ENCODE results near the gene GREB1L. TPM values are rescaled to one million over a fixed set of nuclear protein-coding genes. Genes with fewer than 3 reads are reported as not detected.

The GREB1L gene
- total RNA-seq, 2 donors from 2014 or later, result 3.1 to 3.9 TPM

DNA sequence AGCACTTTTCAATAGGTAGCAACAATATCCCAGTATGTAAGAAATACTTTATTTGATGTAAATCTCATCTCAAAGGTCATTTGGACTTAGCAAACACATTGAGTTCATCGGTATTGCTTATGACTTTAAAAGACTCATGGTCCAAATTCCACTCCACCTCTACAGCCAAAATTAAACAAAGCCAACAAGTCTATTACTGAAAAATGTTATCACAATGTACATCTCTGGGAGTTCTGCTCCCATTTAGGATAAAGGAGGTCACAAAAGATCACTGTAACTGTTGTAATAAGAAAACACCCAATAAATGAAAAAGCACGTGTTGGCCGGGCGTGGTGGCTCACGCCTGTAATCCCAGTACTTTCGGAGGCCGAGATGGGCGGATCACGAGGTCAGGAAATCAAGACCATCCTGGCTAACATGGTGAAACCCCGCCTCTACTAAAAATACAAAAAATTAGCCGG is 308.5 kb downstream of the GREB1L start:
- Histone ChIP-seq H3K27me3 (ENCODE audit: control insufficient read depth, insufficient read depth, low read length, poor library complexity, severe bottlenecking) (no peaks in the 10 kb centered on the region), H3K27ac (ENCODE audit: low read depth, low read length) (no peak overlapping the region), H3K4me3 (ENCODE audit: low read length) (no peak overlapping the region), H3K9ac (ENCODE audit: extremely low read depth, low read length, poor library complexity, severe bottlenecking) (no peak overlapping the region), H3K4me1 (ENCODE audit: control insufficient read depth, insufficient read depth, low read length) (no peaks in the 10 kb centered on the region), H3K36me3 (ENCODE audit: control insufficient read depth, insufficient read depth, low read length) (peaks cover 56% of the 10 kb centered on the region), H3K9me3 (ENCODE audit: control insufficient read depth, low read length) (no peaks in the 10 kb centered on the region)
- Mint-ChIP-seq H3K27me3 (ENCODE audit: insufficient read depth) (no peaks in the 10 kb centered on the region), H3K27ac (peak overlapping the region; percentile 48), H3K36me3 (ENCODE audit: low read depth) (peaks cover 61% of the 10 kb centered on the region), H3K4me1 (no peaks in the 10 kb centered on the region), H3K4me3 (no peak overlapping the region), H3K9me3 (no peaks in the 10 kb centered on the region)
- TF ChIP-seq, protein P1, sequence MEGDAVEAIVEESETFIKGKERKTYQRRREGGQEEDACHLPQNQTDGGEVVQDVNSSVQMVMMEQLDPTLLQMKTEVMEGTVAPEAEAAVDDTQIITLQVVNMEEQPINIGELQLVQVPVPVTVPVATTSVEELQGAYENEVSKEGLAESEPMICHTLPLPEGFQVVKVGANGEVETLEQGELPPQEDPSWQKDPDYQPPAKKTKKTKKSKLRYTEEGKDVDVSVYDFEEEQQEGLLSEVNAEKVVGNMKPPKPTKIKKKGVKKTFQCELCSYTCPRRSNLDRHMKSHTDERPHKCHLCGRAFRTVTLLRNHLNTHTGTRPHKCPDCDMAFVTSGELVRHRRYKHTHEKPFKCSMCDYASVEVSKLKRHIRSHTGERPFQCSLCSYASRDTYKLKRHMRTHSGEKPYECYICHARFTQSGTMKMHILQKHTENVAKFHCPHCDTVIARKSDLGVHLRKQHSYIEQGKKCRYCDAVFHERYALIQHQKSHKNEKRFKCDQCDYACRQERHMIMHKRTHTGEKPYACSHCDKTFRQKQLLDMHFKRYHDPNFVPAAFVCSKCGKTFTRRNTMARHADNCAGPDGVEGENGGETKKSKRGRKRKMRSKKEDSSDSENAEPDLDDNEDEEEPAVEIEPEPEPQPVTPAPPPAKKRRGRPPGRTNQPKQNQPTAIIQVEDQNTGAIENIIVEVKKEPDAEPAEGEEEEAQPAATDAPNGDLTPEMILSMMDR (conservative IDR thresholded peaks at IDR 0.05), result no peak
- 86 to 98% methylated on average over 5 to 11 of the region's 11 CpGs for WGBS, 2 experiments (ENCODE audit: insufficient coverage in 1 of 2, insufficient read length in 1 of 2)
- no peak for DNase-seq

DNA sequence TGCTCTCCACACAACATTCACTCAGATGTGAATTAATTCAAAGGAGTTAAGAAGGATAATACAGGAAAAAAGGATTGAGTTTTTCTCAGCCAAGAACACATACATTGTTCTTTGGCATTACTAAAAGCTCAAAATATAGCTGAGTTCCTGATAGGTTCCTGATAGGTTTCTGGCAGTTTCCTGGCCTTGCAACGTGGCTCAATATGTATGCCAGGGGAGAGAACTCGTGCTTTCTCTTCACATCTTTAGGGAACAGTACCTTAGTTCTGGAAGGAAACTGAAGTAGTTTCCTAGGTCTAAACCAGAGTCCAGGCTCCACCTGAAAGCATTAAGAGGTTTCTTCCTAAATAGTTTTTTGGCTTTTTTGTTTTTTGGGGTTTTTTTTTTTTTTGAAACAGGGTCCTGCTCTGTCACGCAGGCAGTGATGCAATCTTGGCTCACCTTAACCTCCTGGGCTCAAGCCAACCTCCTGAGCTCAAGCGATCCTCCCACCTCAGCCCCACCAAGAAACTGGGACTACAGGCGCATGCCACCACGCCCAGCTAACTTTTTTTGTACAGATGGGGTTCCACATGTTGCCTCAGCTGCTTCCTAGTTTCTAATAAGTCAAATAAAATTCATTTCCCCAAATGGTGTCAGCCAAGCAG is 315.7 kb downstream of the GREB1L start:
- Histone ChIP-seq H3K9ac (ENCODE audit: extremely low read depth, low read length, poor library complexity, severe bottlenecking) (no peak overlapping the region), H3K4me3 (ENCODE audit: low read length) (no peak overlapping the region), H3K4me1 (ENCODE audit: control insufficient read depth, insufficient read depth, low read length) (no peaks in the 10 kb centered on the region), H3K27me3 (ENCODE audit: control insufficient read depth, insufficient read depth, low read length, poor library complexity, severe bottlenecking) (no peaks in the 10 kb centered on the region), H3K9me3 (ENCODE audit: control insufficient read depth, low read length) (no peaks in the 10 kb centered on the region), H3K27ac (ENCODE audit: low read depth, low read length) (no peak overlapping the region), H3K36me3 (ENCODE audit: control insufficient read depth, insufficient read depth, low read length) (peaks cover 58% of the 10 kb centered on the region)
- 94 to 96% methylated on average over 5 to 6 of the region's 6 CpGs for WGBS, 2 experiments (ENCODE audit: insufficient coverage in 1 of 2, insufficient read length in 1 of 2)
- Mint-ChIP-seq H3K27me3 (ENCODE audit: insufficient read depth) (no peaks in the 10 kb centered on the region), H3K36me3 (ENCODE audit: low read depth) (peaks cover 51% of the 10 kb centered on the region), H3K4me1 (no peaks in the 10 kb centered on the region), H3K4me3 (no peak overlapping the region), H3K27ac (no peak overlapping the region), H3K9me3 (no peaks in the 10 kb centered on the region)
- TF ChIP-seq, protein P1 (conservative IDR thresholded peaks at IDR 0.05), result no peak
- no peak for DNase-seq

DNA sequence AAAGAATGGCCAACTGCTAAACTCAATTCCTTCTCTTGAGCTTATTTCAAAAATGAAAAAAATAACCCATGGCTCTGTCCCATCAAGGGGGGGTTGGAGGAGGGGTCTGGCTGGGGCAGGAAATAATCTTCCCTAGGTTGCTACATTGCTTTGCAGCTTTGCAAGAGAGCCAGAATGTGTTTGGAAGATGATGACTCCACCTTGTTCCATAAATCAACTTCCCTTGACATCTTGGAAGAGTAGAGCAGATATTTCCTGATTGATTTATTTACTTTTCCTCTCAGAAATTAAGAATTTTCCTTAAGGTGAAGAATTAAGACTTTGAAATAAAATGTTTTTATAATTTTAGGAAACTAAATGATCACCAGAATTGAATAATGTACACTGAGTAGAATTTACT is 317.2 kb downstream of the GREB1L start:
- H3K27me3 Mint-ChIP-seq (ENCODE audit: insufficient read depth), result no peaks in the 10 kb centered on the region
- no peak for DNase-seq
- no peak overlapping the region for H3K4me3 ChIP-seq (ENCODE audit: low read length)
- no peak overlapping the region for H3K9ac ChIP-seq (ENCODE audit: extremely low read depth, low read length, poor library complexity, severe bottlenecking)
- TF ChIP-seq, protein P1 (conservative IDR thresholded peaks at IDR 0.05), result no peak
- H3K36me3 Mint-ChIP-seq (ENCODE audit: low read depth), result peaks cover 54% of the 10 kb centered on the region
- no peaks in the 10 kb centered on the region for H3K27me3 ChIP-seq (ENCODE audit: control insufficient read depth, insufficient read depth, low read length, poor library complexity, severe bottlenecking)
- H3K9me3 ChIP-seq (ENCODE audit: control insufficient read depth, low read length), result no peaks in the 10 kb centered on the region
- H3K4me3 Mint-ChIP-seq, result no peak overlapping the region
- no peak overlapping the region for H3K27ac Mint-ChIP-seq
- H3K27ac ChIP-seq (ENCODE audit: low read depth, low read length), result no peak overlapping the region
- H3K9me3 Mint-ChIP-seq, result no peaks in the 10 kb centered on the region
- H3K36me3 ChIP-seq (ENCODE audit: control insufficient read depth, insufficient read depth, low read length), result peaks cover 63% of the 10 kb centered on the region
- H3K4me1 ChIP-seq (ENCODE audit: control insufficient read depth, insufficient read depth, low read length), result no peaks in the 10 kb centered on the region
- H3K4me1 Mint-ChIP-seq, result no peaks in the 10 kb centered on the region
